GM11168 (cell line): Measurements from ENCODE around the gene SMG7.

Experiments used
- in situ Hi-C: fragments of 300-500 bp; cut with MboI; formaldehyde crosslinking; loops from one replicate; pipeline ENCODE4 v1.12.0; 2022; ENCODE audit warnings: low sequenced_read_pairs; ENCODE audit not compliant: unreplicated experiment

The SMG7 gene

GRCh38 chr1:183583466-183583865 is 111.2 kb downstream of the SMG7 start:
- in situ Hi-C loops, result no loop called here

- in situ Hi-C loops, result no loop called here
Observed at GRCh38 chr1:183584147-183584546, 111.8 kb downstream of the SMG7 start.

GRCh38 chr1:183585038-183585437 is 112.7 kb downstream of the SMG7 start:
- in situ Hi-C loops, result no loop called here

GRCh38 chr1:183586455-183586854 is 114.2 kb downstream of the SMG7 start:
- in situ Hi-C loops, result no loop called here

- in situ Hi-C loops, result no loop called here
Observed at GRCh38 chr1:183586926-183587325, 114.6 kb downstream of the SMG7 start.

GRCh38 chr1:183588827-183589226 is 116.5 kb downstream of the SMG7 start:
- in situ Hi-C loops, result no loop called here

- in situ Hi-C loops, result no loop called here
Observed at GRCh38 chr1:183589384-183589783, 117.1 kb downstream of the SMG7 start.

- in situ Hi-C loops, result no loop called here
Observed at GRCh38 chr1:183589874-183590243, 117.6 kb downstream of the SMG7 start.

- in situ Hi-C loops, result no loop called here
Observed at GRCh38 chr1:183590244-183591191, 118.2 kb downstream of the SMG7 start, which contains the start of gene NCF2. Gene NCF2, minus strand, starts transcription at chr1:183590459. Its CDS starts 130 bp downstream, at chr1:183590329.

GRCh38 chr1:183592733-183593132 is 120.4 kb downstream of the SMG7 start:
- in situ Hi-C loops, result no loop called here

- in situ Hi-C loops, result no loop called here
Observed at GRCh38 chr1:183593356-183593755, 121.1 kb downstream of the SMG7 start.

- in situ Hi-C loops, result no loop called here
Observed at GRCh38 chr1:183595537-183595936, 123.2 kb downstream of the SMG7 start.

- in situ Hi-C loops, result no loop called here
Observed at GRCh38 chr1:183596500-183596899, 124.2 kb downstream of the SMG7 start.

- in situ Hi-C loops, result no loop called here
Observed at GRCh38 chr1:183597656-183598347, 125.5 kb downstream of the SMG7 start.

GRCh38 chr1:183598386-183598785 is 126.1 kb downstream of the SMG7 start:
- in situ Hi-C loops, result no loop called here

- in situ Hi-C loops, result no loop called here
Observed at GRCh38 chr1:183600136-183600535, 127.8 kb downstream of the SMG7 start.

GRCh38 chr1:183600634-183601033 is 128.3 kb downstream of the SMG7 start:
- in situ Hi-C loops, result no loop called here

- in situ Hi-C loops, result no loop called here
Observed at GRCh38 chr1:183602510-183602909, 130.2 kb downstream of the SMG7 start.
